CD14-positive monocyte (primary cell): ENCODE measurements around the gene BRIP1. TPM values are rescaled to one million over a fixed set of nuclear protein-coding genes. Genes with fewer than 3 reads are reported as not detected.

Source experiments
- DNase-seq, 3 donors: peaks; one replicate each; pipeline ENCODE4 v3.0.0-alpha.2; 2011 to 2022
- H2AFZ ChIP-seq: 2 replicates; pipeline ENCODE4 v1.6.0; 2012; ENCODE audit warnings: mild to moderate bottlenecking, low read depth, low read length, inconsistent platforms; ENCODE audit not compliant: insufficient read depth, poor library complexity, severe bottlenecking
- H3K27ac ChIP-seq, 2 donors: 1 replicate in 1 of 2; 2 replicates in 1 of 2; pipeline ENCODE4 v1.5.1; 2012 to 2013; ENCODE audit warnings: low read length in 2 of 2, control low read depth in 1 of 2, inconsistent platforms in 1 of 2, low read depth in 1 of 2, mild to moderate bottlenecking in 1 of 2
- H3K27me3 ChIP-seq, 2 donors: one replicate each; pipeline versions ENCODE4 v1.6.0 to v1.6.1; 2011 to 2013; ENCODE audit warnings: low read length in 2 of 2; ENCODE audit not compliant: control insufficient read depth in 2 of 2, insufficient read depth in 2 of 2
- H3K36me3 ChIP-seq, 2 donors: replicated peaks in 1 of 2; 1 replicate in 1 of 2; 2 replicates in 1 of 2; pipeline versions ENCODE4 v1.5.1 to v1.6.1; 2012 to 2013; ENCODE audit warnings: low read length in 2 of 2, control low read depth in 1 of 2, inconsistent platforms in 1 of 2, mild to moderate bottlenecking in 1 of 2; ENCODE audit not compliant: insufficient read depth in 2 of 2, control insufficient read depth in 1 of 2
- H3K4me1 ChIP-seq, 2 donors: 1 replicate in 1 of 2; 2 replicates in 1 of 2; pipeline versions ENCODE4 v1.5.1 to v1.6.1; 2012 to 2013; ENCODE audit warnings: low read length in 2 of 2, control low read depth in 1 of 2, inconsistent platforms in 1 of 2, mild to moderate bottlenecking in 1 of 2, moderate library complexity in 1 of 2; ENCODE audit not compliant: insufficient read depth in 2 of 2, control insufficient read depth in 1 of 2
- H3K4me2 ChIP-seq: replicated peaks from 2 replicates; pipeline ENCODE3; 2012; ENCODE audit warnings: low read length, moderate library complexity, mild to moderate bottlenecking; ENCODE audit not compliant: poor library complexity, severe bottlenecking; ENCODE audit errors: extremely low read depth
- H3K4me3 ChIP-seq, 3 experiments: fragments of 200-600 bp in 1 of 3; sonication (generic) in 1 of 3; replicated peaks in 1 of 3; 1 replicate in 2 of 3; 2 replicates in 1 of 3; pipeline ENCODE4 v1.5.1; 2011 to 2013; ENCODE audit warnings: low read length in 3 of 3, mild to moderate bottlenecking in 3 of 3, control low read depth in 2 of 3, low read depth in 2 of 3, inconsistent platforms in 1 of 3, moderate library complexity in 1 of 3
- H3K79me2 ChIP-seq: 2 replicates; pipeline ENCODE4 v1.6.0; 2012; ENCODE audit warnings: mild to moderate bottlenecking, control low read depth, inconsistent platforms, low read length, moderate library complexity; ENCODE audit not compliant: insufficient read depth
- H3K9ac ChIP-seq: 2 replicates; pipeline ENCODE4 v1.6.0; 2017; ENCODE audit warnings: low read length, mild to moderate bottlenecking; ENCODE audit not compliant: insufficient read depth, poor library complexity, severe bottlenecking
- H3K9me3 ChIP-seq, 2 donors: replicated peaks in 1 of 2; 1 replicate in 1 of 2; 2 replicates in 1 of 2; pipeline versions ENCODE4 v1.5.1 to v1.6.1; 2012 to 2013; ENCODE audit warnings: low read length in 2 of 2, control low read depth in 1 of 2; ENCODE audit not compliant: control insufficient read depth in 1 of 2, insufficient read depth in 1 of 2
- H4K20me1 ChIP-seq: 2 replicates; pipeline ENCODE4 v1.6.0; 2012; ENCODE audit warnings: mild to moderate bottlenecking, low read length, control low read depth, moderate library complexity; ENCODE audit not compliant: insufficient read depth
- H3K27ac Mint-ChIP-seq, 7 donors: one replicate each; pipeline ENCODE4 v1.8.0; 2020; ENCODE audit warnings: mild to moderate bottlenecking in 7 of 7, mixed read lengths in 7 of 7, moderate library complexity in 6 of 7, inconsistent platforms in 2 of 7
- H3K27me3 Mint-ChIP-seq, 3 donors: one replicate each; pipeline ENCODE4 v1.8.0; 2021 to 2022; ENCODE audit warnings: low read depth in 3 of 3, mild to moderate bottlenecking in 3 of 3, mixed read lengths in 3 of 3, moderate library complexity in 3 of 3, inconsistent platforms in 1 of 3
- H3K36me3 Mint-ChIP-seq, 2 donors: one replicate each; pipeline ENCODE4 v1.8.0; 2020; ENCODE audit warnings: mixed read lengths in 2 of 2, inconsistent platforms in 1 of 2, mild to moderate bottlenecking in 1 of 2
- H3K4me1 Mint-ChIP-seq: one replicate; pipeline ENCODE4 v1.8.0; 2020; ENCODE audit warnings: mild to moderate bottlenecking, mixed read lengths
- H3K4me3 Mint-ChIP-seq, 2 donors: one replicate each; pipeline ENCODE4 v1.8.0; 2020; ENCODE audit warnings: mild to moderate bottlenecking in 2 of 2, mixed read lengths in 2 of 2, moderate library complexity in 1 of 2
- H3K9me3 Mint-ChIP-seq, 7 donors: one replicate each; pipeline ENCODE4 v1.8.0; 2020 to 2022; ENCODE audit warnings: mixed read lengths in 7 of 7, mild to moderate bottlenecking in 6 of 7, moderate library complexity in 6 of 7, inconsistent platforms in 2 of 7
- CTCF ChIP-seq: fragments of 200-600 bp; IDR thresholded peaks from one replicate; pipeline ENCODE4 v1.8.0; 2022; ENCODE audit warnings: antibody characterized with exemption, mild to moderate bottlenecking
- WGBS: methylation state at CpG from one replicate; pipeline ENCODE4 v1.1.5; 2013; ENCODE audit warnings: missing lambda C conversion rate; ENCODE audit not compliant: insufficient coverage; 5-methylcytosine and 5-hydroxymethylcytosine counted together
- intact Hi-C, 2 donors: fragments of 100-400 bp; cut with micrococcal nuclease; formaldehyde crosslinking; loops; one replicate each; pipeline versions ENCODE4 v1.15.0 to v1.15.1; 2023
- polyA plus RNA-seq, 3 donors: library from polyadenylated mRNA; depleted of rRNA in 1 of 3; unstranded in 2 of 3; stranded (reverse) in 1 of 3; fragments of 300-500 nt in 2 of 3; fragments of >200 nt in 1 of 3; fragmentation: Illumina TruSeq in 2 of 3; gene quantifications; 1 replicate in 2 of 3; 2 replicates in 1 of 3; pipeline ENCODE4 v1.2.3, GENCODE V29; 2012 to 2021

Gene BRIP1
- polyA plus RNA-seq, 3 donors = 0.11 to 0.12 TPM; not detected in 1

GRCh38 chr17:61737820-61738219, 125.5 kb downstream of the BRIP1 start:
- peaks cover 52 to 54% of the 10 kb centered on the region in 2 donors for H3K36me3 Mint-ChIP-seq
- H3K27me3 ChIP-seq = no peaks in the 10 kb centered on the region
- no CpG with 5 or more reads among the region's 4 CpGs for WGBS

DNA sequence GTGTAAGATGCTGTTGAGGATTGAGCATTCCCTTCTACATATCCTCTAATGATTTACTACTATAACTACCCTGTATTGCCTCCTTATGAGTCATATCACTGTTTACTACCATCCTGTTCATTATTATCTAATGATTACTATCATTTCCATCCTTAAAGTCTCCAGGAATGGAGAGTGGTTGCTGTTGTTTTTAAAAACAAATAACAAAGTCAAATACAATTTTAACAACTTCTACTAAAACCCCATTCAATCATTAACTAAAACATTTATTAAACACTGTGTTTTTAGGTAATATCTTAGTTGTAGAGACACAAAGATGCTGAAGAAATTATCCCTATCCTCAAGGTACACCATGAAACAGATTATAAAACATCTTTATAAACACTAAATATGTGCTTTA, 126.9 kb downstream of the BRIP1 start:
- Histone ChIP-seq H3K9me3 (peaks cover 4 to 15% of the 10 kb centered on the region in 2 donors), H3K9ac (no peak overlapping the region), H3K79me2 (no peaks in the 10 kb centered on the region), H3K4me2 (no peak overlapping the region), H2AFZ (no peak overlapping the region), H3K4me3 (no peak overlapping the region), H3K36me3 (peaks cover 5 to 38% of the 10 kb centered on the region in 2 donors), H3K27ac (no peak overlapping the region), H3K4me1 (no peaks in the 10 kb centered on the region), H4K20me1 (no peaks in the 10 kb centered on the region), H3K27me3 (no peaks in the 10 kb centered on the region)
- Mint-ChIP-seq H3K27ac (no peak overlapping the region), H3K27me3 (no peaks in the 10 kb centered on the region), H3K4me3 (no peak overlapping the region), H3K4me1 (no peaks in the 10 kb centered on the region), H3K9me3 (peaks cover 4 to 28% (median 13%) of the 10 kb centered on the region in 7 donors), H3K36me3 (peaks cover 46 to 52% of the 10 kb centered on the region in 2 donors)
- no peak for TF ChIP-seq CTCF
- intact Hi-C loops = no loop called here
- no peak for DNase-seq

More at GRCh38 chr17:61737820-61738219, 125.5 kb downstream of the BRIP1 start:
- H3K9ac ChIP-seq = no peak overlapping the region
- no peak overlapping the region for H3K27ac ChIP-seq
- no peak overlapping the region for H3K4me3 ChIP-seq
- H3K4me3 Mint-ChIP-seq = no peak overlapping the region
- peaks cover 8 to 29% (median 14%) of the 10 kb centered on the region in 7 donors for H3K9me3 Mint-ChIP-seq
- H4K20me1 ChIP-seq = no peaks in the 10 kb centered on the region
- peaks cover 4 to 25% of the 10 kb centered on the region in 2 donors for H3K9me3 ChIP-seq
- no peak overlapping the region for H3K4me2 ChIP-seq
- H3K79me2 ChIP-seq = no peaks in the 10 kb centered on the region
- no peak for TF ChIP-seq CTCF
- no peaks in the 10 kb centered on the region for H3K4me1 Mint-ChIP-seq
- no peak for DNase-seq
- no peak overlapping the region for H3K27ac Mint-ChIP-seq
- peaks cover 12 to 52% of the 10 kb centered on the region in 2 donors for H3K36me3 ChIP-seq
- intact Hi-C loops = no loop called here
- H3K4me1 ChIP-seq = no peaks in the 10 kb centered on the region
- no peaks in the 10 kb centered on the region for H3K27me3 Mint-ChIP-seq
- H2AFZ ChIP-seq = no peak overlapping the region
